Measurements from ENCODE around the gene CNTNAP2.

Gene CNTNAP2

DNA sequence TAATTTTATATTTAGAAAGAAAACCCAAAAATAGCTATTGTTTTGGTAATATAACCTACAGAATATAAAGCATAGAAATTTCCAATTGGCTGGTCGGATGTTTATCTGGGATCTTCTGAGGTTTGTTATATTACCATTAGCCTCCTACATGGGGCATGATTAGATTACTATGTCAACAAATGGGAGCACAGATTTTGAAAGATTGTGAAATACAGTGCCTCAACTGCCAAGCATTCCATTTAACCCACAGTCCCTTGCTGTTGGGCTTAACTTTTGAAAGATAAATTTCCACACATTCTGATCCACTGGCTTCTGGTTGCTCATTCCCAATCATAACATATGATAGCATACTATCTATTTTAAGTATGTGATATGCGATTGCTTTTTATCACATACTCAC is 2018.5 kb downstream of the CNTNAP2 start:
- DNase-seq, result no peak

DNA sequence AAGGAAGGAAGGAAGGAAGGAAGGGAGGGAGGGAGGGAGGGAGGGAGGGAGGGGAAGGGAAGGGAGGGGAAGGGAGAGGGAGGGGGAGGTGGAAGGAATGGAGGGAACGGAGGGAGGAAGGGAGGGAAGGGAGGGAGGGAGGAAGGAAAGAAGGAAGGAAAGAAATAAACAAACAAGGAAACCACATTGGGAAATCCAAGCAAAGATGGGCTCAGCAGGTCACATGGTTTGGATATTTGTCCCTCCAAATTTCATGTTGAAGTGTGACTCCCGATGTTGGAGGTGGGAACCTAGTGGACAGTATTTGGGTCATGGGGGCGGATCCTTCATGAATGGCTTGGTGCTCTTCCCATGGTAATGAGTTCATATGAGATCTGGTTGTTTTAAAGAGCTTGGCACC is 2019.4 kb downstream of the CNTNAP2 start:
- DNase-seq, result no peak

- no peak for DNase-seq
These were observed 2026.2 kb downstream of the CNTNAP2 start for GRCh38 chr7:148142660-148143248.

GRCh38 chr7:148144827-148145226 is 2028.2 kb downstream of the CNTNAP2 start:
- DNase-seq, result no peak

- DNase-seq, result no peak
These were observed 2029.7 kb downstream of the CNTNAP2 start for GRCh38 chr7:148146346-148146745.

DNA sequence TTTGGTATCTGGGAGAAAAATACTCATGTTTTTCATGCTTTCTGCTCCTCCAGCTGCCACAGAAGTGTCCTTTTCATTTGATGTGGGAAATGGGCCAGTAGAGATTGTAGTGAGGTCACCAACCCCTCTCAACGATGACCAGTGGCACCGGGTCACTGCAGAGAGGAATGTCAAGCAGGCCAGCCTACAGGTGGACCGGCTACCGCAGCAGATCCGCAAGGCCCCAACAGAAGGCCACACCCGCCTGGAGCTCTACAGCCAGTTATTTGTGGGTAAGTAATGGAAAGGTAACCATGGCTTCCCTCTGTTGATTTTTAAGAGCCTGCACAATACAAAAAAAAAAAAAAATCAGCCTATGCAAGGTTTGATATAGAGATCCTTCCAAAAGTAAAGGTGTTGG is 2030.8 kb downstream of the CNTNAP2 start:
- DNase-seq, result no peak

GRCh38 chr7:148148456-148148855 is 2031.9 kb downstream of the CNTNAP2 start:
- DNase-seq, result no peak

GRCh38 chr7:148149730-148150129 is 2033.1 kb downstream of the CNTNAP2 start:
- no peak for DNase-seq

DNA sequence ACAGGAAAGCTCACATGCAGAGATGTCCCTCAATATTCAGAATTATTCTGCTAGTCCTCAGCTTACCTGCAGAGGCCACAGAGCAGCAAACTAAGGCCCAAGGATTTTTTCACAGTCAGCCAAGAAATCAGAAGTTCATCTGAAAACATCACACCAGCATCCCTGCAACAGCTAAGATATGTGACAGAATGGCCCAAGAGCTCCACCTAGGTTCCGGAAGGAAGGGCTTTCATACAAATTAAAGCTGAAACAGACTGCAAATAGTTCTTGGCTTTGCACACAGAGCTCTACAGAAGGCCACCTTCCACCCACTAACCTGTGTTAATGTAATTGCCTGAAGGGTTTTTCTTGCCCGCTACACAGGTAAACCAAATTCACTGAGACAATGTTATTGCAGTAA is 2035.2 kb downstream of the CNTNAP2 start:
- no peak for DNase-seq

DNA sequence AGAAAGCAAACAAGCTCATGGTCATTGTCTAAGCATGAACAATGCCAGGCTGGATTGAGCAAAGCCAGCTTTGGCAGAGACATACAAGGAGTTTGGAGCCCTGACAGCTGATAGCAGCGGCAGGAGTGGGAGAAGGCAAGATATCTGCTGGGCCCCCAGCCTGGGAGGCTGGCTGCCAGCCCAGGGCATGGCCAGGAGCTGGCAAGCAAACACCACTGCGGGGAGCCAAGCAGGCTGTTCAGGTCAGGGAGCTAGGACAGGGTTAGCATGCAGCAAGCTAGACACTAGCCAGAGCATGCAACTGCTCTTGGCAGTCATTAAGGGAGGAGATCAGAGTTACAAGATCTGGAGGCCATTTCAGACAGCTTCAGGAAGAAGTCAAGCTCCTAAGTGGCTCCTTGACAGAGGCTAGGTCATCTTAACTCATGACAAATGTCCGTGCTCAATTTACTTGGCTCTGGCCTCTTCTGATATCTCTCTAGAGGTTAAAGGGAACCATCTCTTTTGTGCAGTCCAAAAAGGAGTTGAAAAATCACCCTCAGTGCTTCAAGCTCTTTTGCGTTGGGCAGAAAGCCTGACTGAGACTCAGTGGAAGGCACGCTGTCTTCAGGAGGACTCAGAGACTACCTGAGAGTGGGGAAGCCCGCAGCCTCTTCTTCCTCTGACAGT is 2037.1 kb downstream of the CNTNAP2 start:
- DNase-seq, result no peak

GRCh38 chr7:148155000-148155399 is 2038.4 kb downstream of the CNTNAP2 start:
- DNase-seq, result no peak

DNA sequence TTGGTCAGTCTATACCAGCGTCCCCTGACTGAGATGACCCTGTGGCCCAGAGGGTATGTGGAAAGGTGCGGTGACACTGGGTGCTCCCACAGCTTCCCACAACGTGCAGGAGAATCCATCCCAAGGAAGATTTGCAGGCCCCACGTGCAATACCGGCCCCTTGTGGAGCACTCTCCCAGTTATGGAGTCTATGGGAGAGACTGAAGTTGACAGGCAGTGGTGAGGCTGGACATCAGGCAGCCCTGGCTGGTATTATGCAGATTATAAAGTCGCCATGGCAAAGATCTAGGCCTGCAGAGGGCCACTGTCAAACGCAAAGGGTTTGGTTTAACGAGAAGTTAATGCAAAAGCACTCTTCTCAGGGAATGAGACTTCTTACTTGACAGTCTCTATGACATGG is 2039.2 kb downstream of the CNTNAP2 start:
- no peak for DNase-seq

DNA sequence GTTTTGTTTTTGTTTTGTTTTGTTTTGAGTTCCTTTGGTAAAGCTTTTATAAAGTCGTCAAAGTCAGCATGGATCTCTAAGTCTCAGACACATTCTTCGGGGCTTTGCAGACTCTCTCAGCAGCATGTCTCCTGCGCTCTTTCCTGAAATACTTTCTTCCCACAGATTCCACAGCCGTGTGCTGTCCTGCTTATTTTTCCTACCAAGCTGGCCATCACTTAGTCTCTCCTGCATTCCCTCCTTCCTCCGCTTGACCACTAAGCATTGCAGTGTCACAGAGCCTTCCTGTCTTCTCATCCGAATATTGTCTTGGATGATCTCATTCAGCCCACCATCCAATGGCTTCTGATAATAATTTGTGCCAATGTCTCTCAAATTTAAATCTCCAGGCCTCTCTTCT is 2039.6 kb downstream of the CNTNAP2 start:
- no peak for DNase-seq

GRCh38 chr7:148159331-148159730 is 2042.7 kb downstream of the CNTNAP2 start:
- DNase-seq, result no peak

DNA sequence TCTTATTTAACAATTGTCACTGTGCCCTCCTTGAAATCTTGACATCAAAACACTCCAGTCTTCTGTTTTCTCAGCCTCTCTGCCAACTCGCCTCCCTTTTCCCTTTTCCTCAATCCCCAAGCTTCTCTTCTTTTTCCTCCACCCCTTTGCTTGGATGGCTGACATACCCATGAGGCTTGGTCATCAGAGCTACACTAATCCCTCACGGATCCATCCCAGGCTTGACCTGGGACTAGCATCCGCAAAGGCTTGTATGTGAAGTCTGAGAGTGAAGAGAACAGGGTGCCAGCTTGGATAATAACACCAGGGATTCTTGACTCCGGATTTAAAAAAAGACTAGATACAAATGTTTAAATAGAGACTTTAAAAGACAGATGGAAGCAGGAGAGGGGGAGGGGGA is 2045.2 kb downstream of the CNTNAP2 start:
- no peak for DNase-seq

DNA sequence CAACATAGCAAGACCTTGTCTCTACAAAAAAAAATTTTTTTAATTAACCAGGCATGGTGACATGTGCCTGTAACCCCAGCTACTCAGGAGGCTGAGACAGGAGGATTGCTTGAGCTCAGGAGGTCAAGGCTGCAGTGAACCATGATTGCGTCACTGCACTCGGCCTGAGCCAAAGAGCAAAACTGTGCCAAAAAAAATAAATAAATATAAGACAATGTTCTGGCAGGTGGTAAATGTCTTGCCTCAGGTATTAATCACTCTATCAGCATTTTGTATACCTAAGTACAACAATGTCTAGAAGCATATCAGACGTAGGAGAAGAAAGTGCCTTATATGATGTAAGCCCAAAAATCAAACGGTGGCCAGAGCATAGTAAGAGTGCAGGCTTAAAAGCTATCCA is 2046.2 kb downstream of the CNTNAP2 start:
- DNase-seq, result no peak

DNA sequence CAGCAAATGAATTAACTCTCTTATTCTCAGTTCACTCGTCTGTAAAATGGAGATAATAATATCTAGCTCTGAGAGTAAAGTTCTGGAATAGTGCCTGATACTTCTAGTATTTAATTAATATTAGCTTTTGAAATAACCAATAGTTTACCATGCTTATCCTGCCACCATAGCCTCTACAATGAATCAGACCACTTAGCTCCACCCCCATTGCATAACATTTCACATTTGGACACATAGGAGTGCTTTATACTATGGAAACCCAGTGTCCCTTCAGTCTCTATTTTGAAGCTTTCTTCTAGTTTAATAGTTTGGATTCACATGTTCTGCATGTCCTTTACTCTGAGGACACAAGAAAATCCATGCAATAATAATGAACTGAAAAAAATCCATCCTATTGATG is 2046.6 kb downstream of the CNTNAP2 start:
- no peak for DNase-seq

- no peak for DNase-seq
These were observed 2056.3 kb downstream of the CNTNAP2 start for GRCh38 chr7:148172920-148173319.

- DNase-seq, result no peak
These were observed 2056.8 kb downstream of the CNTNAP2 start for GRCh38 chr7:148173369-148173768.

DNA sequence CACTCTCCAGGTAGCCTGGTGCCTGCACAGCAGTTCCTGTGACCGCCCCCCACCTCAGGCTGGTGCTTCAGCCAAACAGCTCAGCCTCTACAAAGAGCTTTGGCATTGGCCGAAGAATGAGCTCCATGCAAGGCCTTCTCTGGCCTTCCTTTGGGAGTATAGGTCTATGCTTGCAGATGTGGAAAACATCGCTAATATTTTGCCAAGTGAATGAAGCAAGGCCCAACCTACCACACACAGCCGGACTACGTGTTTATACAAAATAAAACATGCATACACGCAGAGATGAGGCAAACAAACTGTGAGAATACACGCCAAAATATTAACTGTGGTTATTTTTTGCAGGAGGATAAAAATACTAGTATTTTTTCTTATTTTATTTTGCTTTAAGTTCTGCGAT is 2057.8 kb downstream of the CNTNAP2 start:
- no peak for DNase-seq

DNA sequence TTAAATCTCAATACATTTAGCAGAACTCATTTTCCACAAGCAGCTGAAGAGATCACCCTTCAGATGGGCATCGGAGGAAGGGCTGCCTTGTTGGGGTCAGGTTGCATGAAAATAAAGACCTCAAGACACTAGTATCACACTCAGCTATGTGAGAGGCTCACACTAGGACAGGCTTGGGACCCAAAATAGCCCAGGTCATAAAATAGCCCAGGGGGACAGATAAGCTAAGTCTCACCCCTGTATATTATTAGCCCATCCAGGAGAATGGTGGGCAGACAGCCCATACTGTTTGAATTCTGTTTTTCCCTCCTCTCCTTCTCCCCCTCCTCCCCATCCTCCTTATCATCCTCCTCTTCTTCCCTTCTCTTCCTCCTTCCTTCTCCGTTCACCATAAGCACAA is 2058.9 kb downstream of the CNTNAP2 start:
- no peak for DNase-seq

DNA sequence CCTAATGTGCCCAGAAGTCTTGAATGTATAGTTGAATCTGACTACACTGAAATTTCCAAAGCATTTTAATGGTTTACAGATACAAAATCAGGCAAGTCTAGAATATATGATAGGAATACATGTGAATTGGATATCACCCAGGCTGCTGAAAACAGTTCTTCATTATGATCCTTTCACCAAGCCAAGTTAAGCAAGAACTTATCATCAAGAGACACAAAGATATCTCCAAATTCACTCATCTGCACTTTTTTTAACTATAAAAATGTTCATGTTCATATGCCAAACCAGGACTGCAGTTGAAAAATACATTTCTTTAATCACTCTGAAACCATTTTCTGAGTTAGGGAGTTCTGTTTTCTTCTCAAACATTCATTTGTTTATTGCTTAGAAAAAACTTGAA is 2061.4 kb downstream of the CNTNAP2 start:
- no peak for DNase-seq

DNA sequence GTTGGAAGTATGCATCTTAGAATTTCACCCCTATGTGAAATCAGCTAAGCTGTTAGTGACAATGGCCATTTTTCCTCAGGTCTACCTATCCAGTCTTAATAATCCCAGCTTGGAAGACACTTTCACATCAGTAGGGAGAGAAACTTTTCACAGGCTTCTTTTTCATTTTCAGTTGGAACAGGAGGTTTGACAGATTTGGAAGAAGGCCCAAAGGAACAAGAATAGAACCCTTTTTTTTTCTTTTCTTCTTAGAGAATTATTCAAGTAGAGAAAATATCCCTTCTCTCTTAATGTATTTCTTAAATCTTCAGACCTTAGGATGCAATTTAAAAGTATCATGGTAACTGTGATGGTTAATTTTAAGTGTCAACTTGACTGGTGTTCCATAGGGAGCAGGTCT is 2063.5 kb downstream of the CNTNAP2 start:
- no peak for DNase-seq

DNA sequence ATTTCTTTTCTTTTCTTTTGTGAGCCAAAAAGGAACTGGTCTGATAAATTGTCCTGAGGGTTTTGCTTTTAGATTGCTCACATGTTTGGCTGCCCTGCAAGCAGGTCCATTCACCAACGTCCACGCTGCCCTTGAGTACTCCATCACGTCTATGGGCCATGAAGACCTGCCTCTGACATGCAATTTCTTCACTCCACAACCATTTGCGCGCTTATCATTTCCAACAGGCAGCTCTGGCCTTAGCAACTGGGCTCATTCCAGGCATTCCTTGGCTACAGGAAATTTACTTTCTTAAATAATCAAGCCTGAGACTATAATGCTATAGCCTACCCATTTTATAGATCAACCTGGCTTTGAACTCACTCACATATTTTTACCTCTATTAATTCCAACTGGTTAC is 2065.7 kb downstream of the CNTNAP2 start:
- no peak for DNase-seq

DNA sequence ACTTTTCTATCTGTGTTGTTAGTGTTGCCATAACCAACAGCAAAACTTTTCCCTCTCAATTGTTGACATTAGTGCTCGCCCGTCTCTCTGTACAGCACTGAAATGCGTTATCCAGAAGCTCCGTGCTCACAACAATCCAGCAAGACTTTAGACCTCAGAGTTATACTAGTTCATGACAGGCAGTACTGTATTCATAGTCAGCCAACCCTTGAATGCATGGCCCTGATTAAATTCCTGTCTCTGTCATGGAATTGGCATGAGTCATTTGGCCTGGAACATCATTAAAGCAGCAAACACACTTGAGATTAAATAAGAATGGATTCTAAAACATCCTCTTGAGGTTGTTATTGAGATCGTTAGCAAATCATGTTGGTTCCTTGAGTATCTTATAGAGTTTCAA is 2068.4 kb downstream of the CNTNAP2 start:
- DNase-seq, result no peak
